GM18951 (cell line): ENCODE results near the gene POLR2E.
A peak's percentile ranks its signal among the peaks of the same experiment; 100 is the strongest.

Experiments
- POLR2A ChIP-seq: IDR thresholded peaks from 4 replicates; pipeline ENCODE4 v1.6.1; 2011; ENCODE audit warnings: mild to moderate bottlenecking; ENCODE audit not compliant: insufficient read length, insufficient read depth; ENCODE audit errors: extremely low read depth
- in situ Hi-C: fragments of 300-500 bp; cut with MboI; formaldehyde crosslinking; loops from one replicate; pipeline ENCODE4 v1.12.0; 2022; ENCODE audit warnings: low sequenced_read_pairs, mixed read lengths, inconsistent platforms; ENCODE audit not compliant: unreplicated experiment

Gene POLR2E

DNA sequence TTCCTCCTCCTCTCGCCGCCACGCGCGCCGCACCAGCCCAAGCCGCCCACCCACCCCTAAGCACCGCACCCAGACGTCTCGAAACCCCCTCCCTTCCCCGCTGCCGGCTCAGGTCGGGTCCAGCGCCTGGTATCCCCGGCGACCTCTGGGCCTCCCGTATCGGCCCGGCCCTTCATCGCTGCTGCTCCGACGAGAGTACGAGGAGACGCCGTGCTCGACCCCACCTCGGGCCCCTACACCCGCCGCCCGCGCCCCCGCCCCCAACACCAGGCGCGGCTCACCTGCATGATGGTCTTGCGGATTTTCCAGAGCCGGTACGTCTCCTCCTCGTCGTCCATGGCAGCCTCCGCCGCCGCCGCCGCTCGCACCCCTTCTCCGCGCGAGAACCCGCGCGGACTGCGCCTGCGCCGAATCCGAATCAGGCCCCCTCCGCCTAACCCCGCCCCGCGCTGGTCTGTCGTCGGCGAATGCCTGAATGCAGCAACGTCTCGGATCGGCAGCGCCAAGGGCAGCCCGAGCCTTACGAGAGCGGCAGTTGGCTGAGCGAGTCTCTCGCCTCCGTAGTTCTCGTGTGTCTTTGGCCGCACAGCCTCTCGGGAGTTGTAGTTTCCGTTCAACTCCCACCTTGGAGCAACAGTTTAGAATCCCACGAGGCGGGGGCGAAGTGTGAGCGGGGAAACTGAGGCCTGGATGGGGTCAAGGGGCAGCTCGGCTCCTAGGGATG is at the start of gene POLR2E:
Gene POLR2E (minus strand): TSS at position 398 of the 724 bp plus-strand sequence. CDS start 60 bp downstream, at position 338.
- peak; percentile 80 for TF ChIP-seq POLR2A
- in situ Hi-C loops: no loop called here

DNA sequence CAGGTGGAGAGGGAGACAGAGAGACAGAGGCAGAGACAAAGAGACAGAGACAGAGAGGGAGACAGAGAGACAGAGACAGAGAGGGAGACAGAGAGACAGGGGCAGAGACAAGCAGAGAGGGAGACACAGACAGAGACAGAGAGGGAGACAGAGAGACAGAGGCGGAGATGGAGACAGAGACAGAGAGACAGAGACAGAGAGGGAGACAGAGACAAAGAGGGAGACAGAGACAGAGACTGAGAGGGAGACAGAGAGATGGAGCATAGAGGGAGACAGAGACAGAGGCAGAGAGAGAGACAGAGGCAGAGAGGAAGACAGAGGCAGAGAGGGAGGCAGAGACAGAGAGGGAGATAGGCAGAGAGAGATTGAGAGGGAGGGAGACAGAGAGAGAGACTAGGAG is 49.6 kb upstream of the POLR2E start:
- no peak for TF ChIP-seq POLR2A
- in situ Hi-C loops: no loop called here

DNA sequence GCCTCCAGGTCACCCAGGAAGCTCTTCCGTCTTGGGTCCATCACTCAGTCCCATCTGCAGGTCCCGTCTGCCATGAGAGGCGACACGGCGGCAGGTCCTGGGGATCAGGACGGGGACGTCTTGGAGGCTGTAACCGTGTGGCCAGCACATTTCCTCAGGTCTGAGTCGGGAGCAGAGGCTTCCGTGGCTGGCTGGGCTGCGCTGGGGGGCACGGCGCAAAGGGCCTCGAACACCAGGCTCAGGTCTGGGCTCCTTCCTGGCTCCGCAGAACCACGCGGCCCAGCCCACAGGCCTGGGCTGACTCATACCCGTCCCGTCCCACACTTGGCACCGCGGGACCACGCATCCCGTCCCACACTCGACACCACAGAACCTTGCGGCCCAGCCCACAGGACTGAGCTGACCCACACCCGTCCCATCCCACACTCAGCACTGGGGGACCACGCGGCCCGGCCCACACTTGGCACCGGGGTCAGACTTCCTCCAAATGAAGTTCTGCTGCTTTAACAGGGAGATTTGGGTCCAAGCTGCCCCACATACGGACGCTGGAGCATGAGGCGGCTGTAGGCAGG is 48.7 kb upstream of the POLR2E start:
- TF ChIP-seq POLR2A: no peak
- in situ Hi-C loops: no loop called here

DNA sequence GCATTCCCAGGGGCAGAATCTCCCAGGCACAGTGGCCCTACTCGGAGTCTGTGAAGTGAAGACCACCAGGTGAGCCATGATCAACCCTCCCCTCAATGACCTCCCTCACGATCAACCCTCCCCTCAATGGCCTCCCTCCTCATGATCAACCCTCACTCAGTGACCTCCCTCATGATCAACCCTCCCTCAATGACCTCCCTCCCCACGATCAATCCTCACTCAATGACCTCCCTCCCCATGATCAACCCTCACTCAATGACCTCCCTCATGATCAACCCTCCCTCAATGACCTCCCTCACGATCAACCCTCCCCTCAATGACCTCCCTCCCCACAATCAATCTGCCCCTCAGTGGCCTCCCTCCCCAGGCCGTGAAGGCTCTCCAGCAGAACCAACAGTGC is 46.8 kb upstream of the POLR2E start:
- TF ChIP-seq POLR2A: no peak
- in situ Hi-C loops: no loop called here

DNA sequence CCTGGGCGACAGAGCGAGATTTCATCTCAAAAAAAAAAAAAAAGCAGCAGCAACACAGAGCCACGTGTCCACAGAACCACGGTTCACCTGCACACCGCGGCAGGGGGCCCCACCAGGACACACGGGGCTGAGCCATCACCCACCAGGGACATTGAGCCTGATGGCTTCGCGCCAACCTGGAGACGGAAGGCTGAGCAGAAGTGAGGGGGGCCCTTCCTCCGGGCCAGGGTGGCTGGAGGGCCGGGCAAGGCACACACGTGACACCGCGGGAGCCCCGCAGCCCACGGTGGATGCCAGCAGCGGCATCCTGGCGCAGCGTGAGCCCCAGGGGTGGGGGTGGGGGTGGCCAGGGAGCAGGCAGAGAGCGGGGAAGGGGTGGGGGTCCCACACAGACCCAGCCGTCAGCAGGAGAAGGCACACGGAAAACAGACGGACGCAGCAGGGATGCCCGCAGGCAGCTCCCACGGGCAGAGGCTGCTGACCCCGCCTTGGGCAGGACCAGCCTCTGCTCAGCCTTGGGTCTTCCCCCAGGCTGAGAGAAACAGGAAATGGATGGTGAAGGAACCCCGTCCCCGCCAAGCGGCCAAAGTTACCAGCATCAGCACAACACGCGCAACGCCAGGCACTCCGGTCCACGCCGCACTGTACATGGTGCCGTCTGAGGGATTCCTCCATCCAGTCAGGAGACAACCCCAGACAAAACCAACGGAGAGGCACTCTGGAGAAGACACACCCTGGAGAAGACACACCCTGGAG is 45.3 kb upstream of the POLR2E start:
- no peak for TF ChIP-seq POLR2A
- in situ Hi-C loops: no loop called here

DNA sequence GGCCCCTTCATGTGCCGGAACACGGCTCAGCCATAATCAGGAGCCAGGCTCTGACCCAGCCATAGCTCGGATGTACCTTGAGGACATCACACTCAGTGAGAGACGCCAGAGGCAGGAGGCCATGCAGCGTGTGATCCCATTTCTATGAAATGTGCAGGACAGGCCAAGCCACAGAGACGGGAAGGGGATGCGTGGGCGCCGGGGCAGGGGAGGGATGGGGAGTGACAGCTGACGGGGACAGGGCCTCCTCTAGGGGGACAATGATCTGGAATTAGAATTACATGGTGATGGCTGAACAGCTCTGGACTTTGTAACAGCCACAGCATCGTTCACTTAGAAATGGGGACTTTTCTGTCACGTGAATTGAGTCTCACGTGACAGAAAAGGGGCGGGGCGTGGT is 44.0 kb upstream of the POLR2E start:
- in situ Hi-C loops: no loop called here
- no peak for TF ChIP-seq POLR2A

DNA sequence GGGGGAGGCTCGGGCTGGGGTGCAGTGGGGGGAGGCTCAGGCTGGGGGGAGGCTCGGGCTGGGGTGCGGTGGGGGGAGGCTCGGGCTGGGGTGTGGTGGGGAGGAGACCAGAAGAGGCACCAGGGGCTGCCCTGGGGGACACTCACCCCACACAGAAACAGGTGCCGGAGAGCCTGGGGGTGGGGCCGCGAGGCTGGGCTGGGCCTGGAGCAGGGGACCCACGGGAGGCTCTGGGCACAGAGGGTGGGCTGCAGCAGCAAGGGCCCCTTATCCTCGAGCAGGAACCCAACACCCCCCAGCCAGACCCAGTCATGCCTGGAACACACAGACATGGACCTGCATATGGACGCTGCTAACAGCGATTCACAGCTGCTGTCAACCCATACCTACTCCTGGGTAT is 42.9 kb upstream of the POLR2E start:
- in situ Hi-C loops: no loop called here
- TF ChIP-seq POLR2A: no peak

DNA sequence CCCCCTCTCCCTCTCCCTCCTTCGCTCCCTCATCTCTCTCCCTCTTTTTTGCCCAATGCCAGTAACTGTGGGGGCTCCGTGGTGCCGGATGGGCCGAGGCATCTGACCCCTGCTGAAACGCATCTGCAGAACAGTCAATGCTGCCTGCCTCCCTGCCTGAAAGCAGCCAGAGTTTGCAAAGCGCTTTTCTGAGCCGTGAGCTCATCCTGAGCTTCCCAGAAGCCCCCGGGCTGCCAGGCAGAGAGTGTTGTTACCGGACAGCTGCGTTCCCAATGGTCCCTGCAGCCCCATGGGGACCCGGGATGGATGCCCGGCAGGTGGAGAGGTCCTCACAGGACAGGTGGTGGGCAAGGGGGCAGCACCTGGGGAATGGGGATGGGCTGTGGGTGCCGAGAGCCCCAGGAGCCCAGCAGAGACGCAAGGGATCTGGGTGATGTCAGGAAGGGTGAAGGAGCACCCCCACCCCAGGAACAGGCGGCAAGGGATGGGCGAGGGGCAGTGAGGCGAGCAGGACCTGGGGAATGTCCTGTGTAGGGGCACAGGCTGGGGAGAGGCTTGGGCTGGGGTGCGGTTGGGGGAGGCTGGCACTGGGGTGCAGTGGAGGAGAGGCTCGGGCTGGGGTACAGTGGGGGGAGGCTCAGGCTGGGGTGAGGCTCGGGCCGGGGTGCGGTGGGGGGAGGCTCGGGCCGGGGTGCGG is 41.6 kb upstream of the POLR2E start:
- in situ Hi-C loops: no loop called here
- TF ChIP-seq POLR2A: no peak

DNA sequence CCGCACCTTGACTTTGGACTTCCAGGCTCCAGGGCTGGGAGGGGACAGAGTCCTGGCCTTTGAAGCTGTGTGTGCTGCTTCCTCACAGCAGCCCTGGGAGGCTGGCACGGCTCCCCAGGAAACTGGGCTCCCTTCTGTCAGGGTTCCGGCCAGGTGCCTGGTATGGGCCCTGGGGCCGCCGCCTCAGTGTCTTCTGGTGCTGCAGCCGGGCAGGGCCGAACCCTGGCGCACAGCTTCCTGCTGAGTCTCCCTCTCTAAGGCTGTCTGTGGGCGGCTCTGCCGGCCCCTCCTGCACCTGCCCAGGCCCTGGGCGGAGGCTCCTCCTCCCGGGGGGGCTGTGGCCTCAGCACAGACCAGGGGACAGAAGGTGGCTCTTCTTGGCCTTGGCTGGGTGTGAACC is 41.0 kb upstream of the POLR2E start:
- TF ChIP-seq POLR2A: no peak
- in situ Hi-C loops: no loop called here

DNA sequence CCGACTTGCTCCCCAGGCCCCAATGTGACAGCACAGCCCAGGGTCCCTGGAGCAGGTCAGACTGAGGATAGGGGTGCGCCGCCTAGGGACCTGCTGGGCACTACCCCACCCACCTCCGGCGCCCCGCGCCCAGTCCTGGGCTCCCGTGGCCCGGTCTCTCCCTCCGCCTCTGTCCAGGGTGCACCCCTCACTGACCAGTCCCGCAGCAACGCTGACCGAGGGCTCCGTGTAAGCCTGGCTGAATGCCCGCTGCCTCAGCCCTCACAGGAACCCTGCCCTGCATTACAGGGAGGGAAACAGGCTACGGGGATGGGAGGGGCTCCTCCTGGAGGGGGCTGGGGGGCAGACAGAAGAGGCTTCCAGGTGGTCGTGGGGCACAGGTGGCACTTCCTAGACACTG is 40.3 kb upstream of the POLR2E start:
- in situ Hi-C loops: no loop called here

DNA sequence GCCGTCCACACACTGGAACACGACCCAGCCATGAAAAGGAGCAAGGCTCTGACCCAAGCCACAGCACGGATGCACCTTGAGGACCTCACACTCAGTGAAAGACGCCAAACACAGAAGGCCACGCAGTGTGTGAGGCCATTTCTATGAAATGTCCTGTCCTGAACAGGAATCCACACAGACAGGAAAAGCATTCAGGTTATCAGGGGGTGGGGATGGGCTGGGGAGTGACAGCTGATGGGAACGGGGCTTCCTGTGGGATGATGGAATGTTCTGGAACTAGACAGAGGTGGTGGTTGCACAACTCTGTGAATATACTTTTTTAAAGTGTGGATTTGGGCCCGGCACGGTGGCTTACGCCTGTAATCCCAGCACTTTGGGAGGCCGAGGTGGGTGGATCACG is 39.3 kb upstream of the POLR2E start:
- TF ChIP-seq POLR2A: no peak
- in situ Hi-C loops: no loop called here

More for the DNA sequence above, 40.3 kb upstream of the POLR2E start:
- TF ChIP-seq POLR2A: no peak

DNA sequence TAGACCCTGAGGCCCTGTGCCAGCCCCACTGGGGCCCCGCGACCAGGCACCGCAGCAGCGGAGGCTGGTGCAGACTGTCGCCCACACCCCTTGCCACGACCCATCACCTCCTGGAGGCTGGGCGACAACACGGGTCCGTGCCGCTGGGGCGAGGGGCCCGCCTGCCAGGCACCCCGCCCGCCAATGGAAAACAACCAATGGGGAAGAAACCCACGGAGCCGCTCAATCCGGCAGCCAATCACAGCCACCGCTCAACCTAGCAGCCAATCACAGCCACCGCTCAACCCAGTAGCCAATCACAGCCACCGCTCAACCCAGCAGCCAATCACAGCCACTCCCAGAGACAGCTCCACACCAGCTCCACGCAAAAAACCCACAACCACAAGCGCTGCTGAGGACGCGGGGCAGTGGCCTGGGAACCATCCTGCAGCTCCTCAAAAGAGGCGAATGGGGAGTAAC is 38.3 kb upstream of the POLR2E start:
- peak; percentile 56 for TF ChIP-seq POLR2A
- in situ Hi-C loops: no loop called here
